ENCODE data around the gene ATRNL1. TPM values are rescaled to one million over a fixed set of nuclear protein-coding genes. Genes with fewer than 3 reads are reported as not detected.
"Not testable (repeated sequence)": the region's sequence is repeated elsewhere in the genome, so short reads cannot be mapped to it uniquely, and the experiment has no call there.

ATRNL1 gene
- polyA plus RNA-seq, 2 of the 4 experiments (the other 2 are of a cell fraction): 0.13 to 0.34 TPM

GRCh38 chr10:115335366-115335765 is 242.2 kb downstream of the ATRNL1 start:
- Histone ChIP-seq H3K4me3 (no peak overlapping the region), H3K9me3 (no peaks in the 10 kb centered on the region), H3K4me2 (no peak overlapping the region), H3K27ac (no peak overlapping the region), H3K4me1 (no peaks in the 10 kb centered on the region)
- no peak for FAIRE-seq
- POLR2A ChIA-PET: no interaction called here
- CTCF ChIA-PET: no interaction called here
- DNase-seq (ENCODE audit: low read depth in 1 of 2, low spot score in 1 of 2): no peak
- no peak for TF ChIP-seq EP300 (IDR thresholded peaks at IDR 0.05)
- TF ChIP-seq FOXS1 (CRISPR knock-in tag; IDR thresholded peaks at IDR 0.05): no peak
- no peak for TF ChIP-seq MAX (IDR thresholded peaks at IDR 0.05)
- 40% methylated on average over 1 of the region's 1 CpG for WGBS (ENCODE audit: missing lambda C conversion rate)
- ATAC-seq: no peak

GRCh38 chr10:115355162-115355760 is 262.1 kb downstream of the ATRNL1 start:
- ChIA-PET POLR2A (no interaction called here), CTCF (interaction anchor here (0.9 to 1.0 kb wide), 2 partner anchors 933 to 1025 kb away, joined by 3 to 5 read pairs; no protein-coding TSS in a partner anchor)
- Histone ChIP-seq H3K9me3 (no peaks in the 10 kb centered on the region), H3K4me3 (no peak overlapping the region), H3K4me2 (no peak overlapping the region), H3K4me1 (no peaks in the 10 kb centered on the region), H3K27ac (no peak overlapping the region)
- TF ChIP-seq JUNB (IDR thresholded peaks at IDR 0.05) (no peak), CTCF (IDR thresholded peaks at IDR 0.05) (peak; percentile 87), RAD21 (conservative IDR thresholded peaks at IDR 0.05 in 1 of 2, IDR thresholded peaks at IDR 0.05 in 1 of 2) (peak; percentile 90 to 94), REST (IDR thresholded peaks at IDR 0.05) (no peak), EHF (CRISPR knock-in tag; IDR thresholded peaks at IDR 0.05) (no peak), SMC3 (IDR thresholded peaks at IDR 0.05) (peak; percentile 81)
- DNase-seq (ENCODE audit: low read depth in 1 of 2, low spot score in 1 of 2) (peak; percentile 43 to 79), FAIRE-seq (peak; percentile 73), ATAC-seq (peak; percentile 90 to 91; a peak in 5 of 6 replicates)
- WGBS (ENCODE audit: missing lambda C conversion rate): 0% methylated on average over 2 of the region's 2 CpGs

GRCh38 chr10:115367920-115368319 is 274.8 kb downstream of the ATRNL1 start:
- H3K4me1 ChIP-seq; POLR2A ChIA-PET; ATAC-seq; DNase-seq (ENCODE audit: low read depth in 1 of 2, low spot score in 1 of 2); H3K27ac ChIP-seq; H3K4me2 ChIP-seq; H3K9me3 ChIP-seq; FAIRE-seq; H3K4me3 ChIP-seq: not testable (repeated sequence)
- WGBS (ENCODE audit: missing lambda C conversion rate): 64% methylated on average over 18 of the region's 18 CpGs
- CTCF ChIA-PET: interaction anchor here (0.6 kb wide), 1 partner anchor 522 kb away, joined by 3 read pairs; no protein-coding TSS in a partner anchor

GRCh38 chr10:115379064-115379463 is 285.9 kb downstream of the ATRNL1 start:
- FAIRE-seq: no peak
- H3K4me3 ChIP-seq: no peak overlapping the region
- TF ChIP-seq ZNF302 (CRISPR knock-in tag; IDR thresholded peaks at IDR 0.05) (no peak), MAFK (IDR thresholded peaks at IDR 0.05; ENCODE audit: partially characterized antibody) (peak; percentile 57), SMC3 (IDR thresholded peaks at IDR 0.05) (no peak)

More at GRCh38 chr10:115379064-115379463, 285.9 kb downstream of the ATRNL1 start:
- ATAC-seq (no peak), DNase-seq (ENCODE audit: low read depth in 1 of 2, low spot score in 1 of 2) (no peak)
- Histone ChIP-seq H3K4me1 (no peaks in the 10 kb centered on the region), H3K4me2 (no peak overlapping the region), H3K27ac (no peak overlapping the region), H3K9me3 (no peaks in the 10 kb centered on the region)
- CTCF ChIA-PET: no interaction called here
- WGBS (ENCODE audit: missing lambda C conversion rate): 88% methylated on average over 1 of the region's 1 CpG
- POLR2A ChIA-PET: no interaction called here

Measured in A549 (cell line).